DOHH2 (cell line): Measurements from ENCODE around the gene MLLT3.

Experiments
- CTCF ChIP-seq: fragments of 200-600 bp; sonication (generic); IDR thresholded peaks from one replicate; pipeline ENCODE4 v1.5.1; 2014; ENCODE audit warnings: antibody characterized with exemption, mild to moderate bottlenecking, low read depth, low read length; ENCODE audit not compliant: poor library complexity, severe bottlenecking
- EZH2phosphoT487 ChIP-seq: fragments of 200-600 bp; sonication (generic); IDR thresholded peaks from 2 replicates; pipeline ENCODE4 v1.6.1; 2017; ENCODE audit warnings: borderline replicate concordance, mild to moderate bottlenecking, antibody characterized with exemption, low read length, moderate library complexity, mixed read lengths

- TF ChIP-seq CTCF = no peak
- no peak for TF ChIP-seq EZH2phosphoT487
Observed at GRCh38 chr9:20335668-20336332, 286.5 kb downstream of the MLLT3 start.
